HG02981 (cell line): ENCODE results near the gene ISG20.

Experiments
- ATAC-seq: cut with Tn5 transposase; IDR thresholded peaks from one replicate; pipeline ENCODE4 v1.9.1; 2021; ENCODE audit warnings: mild to moderate bottlenecking, moderate library complexity; ENCODE audit not compliant: unreplicated experiment

Gene ISG20

GRCh38 chr15:88684345-88684744, 45.5 kb downstream of the ISG20 start:
- no peak for ATAC-seq

DNA sequence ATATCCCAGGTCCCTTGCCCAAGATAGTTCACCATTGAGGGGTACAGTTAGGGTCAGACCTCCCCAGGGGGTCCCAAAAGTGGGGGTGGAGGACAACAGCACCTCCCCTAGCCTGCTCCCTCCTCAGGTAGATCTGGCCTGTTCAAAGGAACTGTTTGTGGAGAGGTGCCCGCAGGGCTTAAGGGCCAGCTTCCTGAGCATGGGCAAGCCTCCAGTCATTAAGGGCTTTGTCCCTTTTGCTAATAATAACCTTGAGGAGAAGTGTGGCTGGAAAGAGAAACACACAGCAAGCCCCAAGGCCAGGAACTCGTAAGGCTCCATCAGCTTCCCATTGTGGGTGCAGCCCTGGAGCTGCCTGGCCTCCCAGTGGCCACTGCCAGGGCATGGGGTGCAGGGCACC, 47.4 kb downstream of the ISG20 start:
- no peak for ATAC-seq

DNA sequence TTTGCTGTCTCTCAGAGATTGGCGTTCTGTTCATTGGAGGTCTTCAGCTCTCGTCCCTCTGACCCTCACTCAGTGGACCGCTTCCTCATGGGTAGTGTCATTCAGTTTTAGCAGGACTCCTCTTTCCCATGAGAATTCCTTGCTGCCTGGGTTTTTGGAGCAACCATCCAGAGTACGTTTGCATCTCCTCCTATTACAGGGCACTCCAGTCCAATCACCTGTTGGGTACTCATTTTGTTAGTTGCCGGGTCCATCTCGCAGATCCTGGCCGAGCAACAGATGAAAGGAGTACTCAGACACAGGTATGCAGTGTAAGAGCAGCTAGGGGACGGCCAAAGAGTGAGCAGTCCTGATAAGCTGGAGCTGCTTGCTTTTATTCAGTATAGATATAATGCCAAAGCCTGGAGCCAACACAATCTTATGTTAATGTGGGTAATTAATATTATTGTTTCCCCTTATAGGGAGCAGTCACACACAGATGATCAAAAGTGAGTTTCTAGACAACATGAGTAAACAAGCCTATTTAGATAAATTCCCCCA, 49.6 kb downstream of the ISG20 start:
- ATAC-seq = no peak

DNA sequence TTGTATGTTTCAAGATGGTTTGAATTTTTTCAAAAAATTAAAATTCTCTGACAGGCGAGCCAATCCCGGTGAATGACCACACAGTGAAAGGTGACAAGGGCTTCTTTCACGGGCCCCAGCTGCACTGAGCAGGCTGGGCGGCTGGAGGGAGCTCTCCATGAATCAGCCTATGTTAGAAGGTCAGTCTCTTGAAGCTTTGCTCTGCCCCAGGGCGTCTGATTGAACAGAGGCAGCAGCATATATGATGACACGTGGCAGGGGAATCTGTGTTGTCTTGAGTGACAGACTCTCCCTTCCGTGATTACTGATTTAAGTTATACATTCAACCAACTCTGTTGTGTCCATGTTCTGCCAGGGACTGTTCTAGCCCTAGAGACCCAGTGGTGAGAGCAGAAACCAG, 51.5 kb downstream of the ISG20 start:
- no peak for ATAC-seq

GRCh38 chr15:88693191-88693590, 54.4 kb downstream of the ISG20 start:
- no peak for ATAC-seq

DNA sequence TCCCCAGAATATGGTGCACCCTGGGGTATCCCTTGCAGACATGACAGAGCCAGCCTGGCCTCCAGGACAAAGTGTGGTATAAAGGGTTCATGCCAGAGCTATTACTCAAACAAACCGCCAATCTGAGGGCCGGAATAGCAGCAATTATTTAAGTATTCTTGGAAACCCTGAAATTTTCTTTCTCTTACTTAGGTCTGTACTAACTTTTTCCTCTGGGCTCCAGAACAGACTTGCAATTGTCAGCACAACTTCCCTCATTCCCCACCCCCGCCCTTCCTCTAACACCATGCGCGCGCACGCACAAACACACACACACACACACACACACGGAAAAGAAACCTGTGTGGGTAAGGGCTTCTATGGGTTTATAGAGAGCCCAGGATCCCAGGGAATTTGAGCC, 56.3 kb downstream of the ISG20 start:
- no peak for ATAC-seq

DNA sequence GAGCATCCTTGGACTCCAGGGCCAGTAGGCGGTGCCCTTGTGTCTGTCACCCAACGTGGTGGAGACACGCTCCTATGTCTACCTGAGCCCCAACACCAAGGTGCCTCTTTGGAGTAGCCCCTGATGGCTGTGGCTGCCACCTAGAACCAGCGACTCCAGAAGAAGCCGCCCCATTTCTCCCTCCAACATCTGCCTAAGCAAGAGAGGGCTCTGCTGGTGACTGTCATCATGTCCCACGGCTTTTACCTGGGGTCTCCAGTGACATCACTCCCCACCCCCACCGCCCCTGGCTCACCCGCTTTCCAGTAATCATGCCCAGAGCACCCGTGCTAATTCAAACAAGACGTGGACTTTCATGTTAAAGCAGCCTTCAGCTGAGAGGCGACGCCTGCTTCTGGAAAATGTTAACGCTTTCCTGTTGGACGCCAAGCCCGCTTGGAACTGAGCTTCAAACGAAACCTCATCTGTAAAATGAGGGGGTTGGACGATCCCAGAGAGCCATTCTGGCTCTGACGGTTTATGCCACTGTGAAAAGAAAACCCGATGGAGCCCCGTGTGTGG, 57.0 kb downstream of the ISG20 start:
- ATAC-seq = no peak

DNA sequence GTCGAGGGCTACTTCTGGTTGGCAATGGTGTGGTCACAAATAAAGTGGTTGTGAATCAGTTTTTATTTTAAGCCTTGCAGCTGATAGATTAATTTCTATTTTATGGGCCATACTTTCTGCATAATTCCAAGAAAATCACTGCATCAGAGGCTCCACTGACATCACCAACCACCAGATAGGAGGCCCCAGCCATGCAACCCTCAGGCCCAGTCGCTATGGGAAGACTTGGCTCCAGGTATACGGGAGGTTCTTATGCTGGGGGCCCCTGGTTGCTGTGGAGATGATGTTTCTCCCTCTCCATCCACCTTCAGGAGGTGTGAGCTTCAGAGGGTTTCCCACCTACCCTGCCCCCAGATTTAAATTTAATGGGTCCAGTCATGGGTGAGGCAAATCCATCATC, 57.4 kb downstream of the ISG20 start:
- ATAC-seq = no peak

DNA sequence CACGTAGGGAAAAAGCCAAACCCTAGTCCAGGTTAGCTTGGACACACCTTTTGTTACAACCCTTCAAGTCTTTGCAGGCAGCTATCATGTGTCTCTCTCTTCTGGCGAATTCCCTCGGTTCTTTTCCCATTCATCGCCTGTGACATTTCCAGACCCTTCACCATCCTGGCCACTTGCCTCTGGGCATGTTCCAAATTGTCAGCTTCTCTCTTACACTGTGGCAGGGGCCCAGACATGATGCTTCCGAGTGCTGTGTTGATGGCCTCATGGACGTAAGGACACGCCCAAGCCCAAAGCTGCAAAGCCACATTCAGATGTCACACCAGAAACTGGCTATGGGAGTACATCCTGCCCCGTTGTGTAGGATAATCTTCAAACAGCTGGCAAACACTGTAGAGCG, 58.5 kb downstream of the ISG20 start:
- no peak for ATAC-seq

GRCh38 chr15:88699861-88700260, 61.0 kb downstream of the ISG20 start:
- ATAC-seq = no peak

DNA sequence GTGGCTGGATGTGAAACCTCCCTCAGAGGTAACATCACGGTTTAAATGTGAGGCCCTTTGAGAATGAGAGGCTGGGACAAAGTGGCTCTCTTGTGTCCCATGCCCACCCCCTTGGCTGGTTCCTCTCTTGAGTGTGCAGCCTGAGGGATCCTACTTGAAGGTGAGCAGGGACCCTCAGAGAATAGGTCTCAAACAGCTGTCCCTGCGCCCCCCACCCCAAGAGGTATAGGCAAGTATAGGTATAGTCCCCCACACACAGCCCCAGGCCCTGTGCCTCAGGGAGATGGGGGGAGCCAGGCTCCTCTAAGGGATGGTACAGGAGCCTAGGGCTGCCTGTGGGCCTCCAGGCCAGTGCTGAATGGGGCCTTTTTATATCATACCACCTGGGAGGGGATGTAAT, 61.9 kb downstream of the ISG20 start:
- no peak for ATAC-seq

DNA sequence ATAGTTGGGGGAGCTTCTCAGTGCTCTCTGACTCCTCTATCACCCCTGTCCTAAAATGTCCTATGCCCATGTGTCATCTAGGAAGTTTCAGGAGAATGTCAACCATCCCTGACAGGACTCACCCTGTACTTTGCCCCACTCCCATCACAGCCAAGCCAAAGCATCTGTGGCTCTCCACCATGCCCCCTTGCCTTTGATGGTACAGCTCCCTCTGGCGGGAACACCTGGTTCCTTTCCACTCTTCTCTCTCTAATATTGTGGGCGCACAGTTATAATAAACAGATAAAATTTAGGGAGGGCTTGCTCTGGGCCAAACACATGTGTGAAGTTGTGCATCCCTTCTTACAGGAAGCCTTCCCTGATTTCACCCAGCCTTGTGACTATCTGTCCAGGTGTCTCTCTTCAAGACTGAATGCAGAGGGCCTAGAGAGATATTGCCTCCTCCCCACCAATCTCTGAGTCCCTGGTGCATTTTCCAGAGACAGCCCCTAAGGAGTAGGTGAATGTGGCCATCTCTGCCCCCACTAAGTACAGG, 62.8 kb downstream of the ISG20 start:
- ATAC-seq = no peak

GRCh38 chr15:88702983-88703382, 64.2 kb downstream of the ISG20 start:
- ATAC-seq = no peak

DNA sequence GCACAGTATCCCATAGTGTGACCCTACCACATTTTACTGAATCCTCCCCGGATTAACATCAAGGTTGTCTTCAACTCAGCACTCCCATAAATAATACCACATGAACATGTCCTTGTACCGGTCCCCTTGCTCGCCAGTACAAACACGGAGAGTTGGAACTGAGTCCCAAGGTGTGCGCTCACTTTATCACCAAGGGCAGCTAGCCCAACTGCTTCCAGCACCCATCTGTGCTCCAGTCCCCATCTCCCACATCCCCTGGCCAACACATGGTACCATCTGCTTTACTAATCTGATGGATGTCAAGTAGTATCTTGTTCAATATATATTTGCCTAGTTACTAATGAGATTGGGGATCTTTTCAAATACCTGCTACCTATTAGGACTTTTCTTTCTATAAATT, 64.7 kb downstream of the ISG20 start:
- ATAC-seq = no peak

DNA sequence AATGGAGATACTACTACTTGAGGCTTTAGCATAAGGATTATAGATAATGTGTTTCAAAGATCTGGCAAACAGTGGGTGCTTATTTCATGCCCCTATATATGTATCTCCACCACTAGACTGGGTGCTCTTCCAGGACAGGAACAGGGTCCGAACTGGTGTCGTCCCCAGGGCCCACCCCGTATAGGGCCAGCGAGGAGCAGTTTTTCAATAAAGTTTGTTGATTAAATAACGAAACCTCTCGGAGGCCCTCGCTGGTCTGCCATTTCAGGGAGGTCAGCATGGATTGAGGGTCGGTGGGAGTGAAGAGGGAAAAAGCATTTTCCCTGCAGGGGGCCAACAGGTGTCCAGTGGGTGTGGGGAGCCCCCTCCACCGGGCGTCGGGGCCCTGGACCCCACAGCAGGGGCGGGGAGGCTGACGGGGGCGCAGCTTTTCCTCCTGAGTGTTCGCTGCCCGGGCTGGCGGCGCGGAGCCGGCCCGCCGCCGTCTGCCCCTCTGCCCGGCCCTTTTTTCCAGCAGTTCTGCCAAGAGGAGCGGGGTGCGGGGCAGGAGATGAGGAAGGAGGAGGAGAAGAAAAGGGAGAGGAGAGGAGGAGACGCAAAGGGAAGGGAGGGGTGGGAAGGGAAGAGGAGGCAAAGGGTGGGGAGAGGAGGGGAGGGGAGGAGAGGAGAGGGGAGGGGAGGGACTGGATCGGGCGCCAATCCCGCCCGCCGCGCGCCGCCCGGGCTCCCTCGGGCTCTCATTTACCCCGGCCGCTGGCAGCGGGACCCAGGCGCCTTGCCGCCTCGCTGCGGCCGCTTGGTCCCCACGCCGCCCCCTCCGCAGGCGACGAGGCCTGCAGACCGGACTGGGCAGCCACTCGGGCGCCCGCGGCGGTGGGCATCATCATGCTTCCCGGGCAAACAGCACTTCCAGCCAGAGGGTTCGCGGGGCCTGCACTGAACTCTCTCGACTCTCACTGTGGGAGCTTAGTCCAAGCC, 66.3 kb downstream of the ISG20 start:
- ATAC-seq = no peak

GRCh38 chr15:88705769-88706165, 67.0 kb downstream of the ISG20 start:
- no peak for ATAC-seq
